Spleen (tissue), 7 donors: ENCODE results near the gene LINC01488.

ENCODE experiments used
- CTCF ChIP-seq, 11 experiments: fragments of 200-600 bp in 7 of 11; fragments of 450-650 bp in 4 of 11; sonication (generic) in 4 of 11; IDR thresholded peaks in 8 of 11; conservative IDR thresholded peaks in 3 of 11; 1 replicate in 7 of 11; 2 replicates in 4 of 11; pipeline versions ENCODE4 v1.4.0 to v1.8.0; 2016 to 2021; ENCODE audit warnings: antibody characterized with exemption in 11 of 11, inconsistent platforms in 4 of 11, mild to moderate bottlenecking in 1 of 11
- POLR2A ChIP-seq, 3 donors: fragments of 450-650 bp; IDR thresholded peaks; one replicate each; pipeline ENCODE4 v1.5.1; 2017; ENCODE audit warnings: antibody characterized with exemption in 3 of 3, mild to moderate bottlenecking in 1 of 3
- donor health status: DM: no; HTN: no; CAD: no; lungs with moderate emphysema.
- donor health status: DM: no; HTN: no; CAD: no.
- donor health status: DM: no; HTN: no; CAD: no.

- TF ChIP-seq CTCF (IDR thresholded peaks at IDR 0.05 in 8 of 11, conservative IDR thresholded peaks at IDR 0.05 in 3 of 11), result no peak
- no peak for TF ChIP-seq POLR2A (IDR thresholded peaks at IDR 0.05)
These were observed 14.7 kb downstream of the LINC01488 start for GRCh38 chr11:69496202-69496557.
